ENCODE measurements around the gene SMARCA4.
"Not testable (repeated sequence)": the region's sequence is repeated elsewhere in the genome, so short reads cannot be mapped to it uniquely, and the experiment has no call there.

SMARCA4 gene

DNA sequence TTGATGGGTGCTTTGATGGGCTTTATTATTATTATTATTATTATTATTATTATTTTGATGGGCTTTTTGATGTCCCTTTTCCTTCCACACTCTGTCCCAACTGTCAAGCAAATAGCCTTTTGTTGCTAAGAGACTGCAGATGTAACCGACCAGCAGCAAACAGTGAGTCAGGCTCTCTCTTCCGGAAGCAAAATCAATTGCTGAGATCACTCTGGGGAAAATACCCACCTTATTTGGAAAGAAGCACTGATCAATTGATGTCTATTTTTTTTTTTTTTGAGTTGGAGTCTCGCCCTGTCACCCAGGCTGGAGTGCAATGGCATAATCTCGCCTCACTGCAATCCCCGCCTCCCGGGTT lies 131.3 kb downstream of the SMARCA4 start:
- no peak for DNase-seq (ENCODE audit: insufficient read length, low spot score)
- TF ChIP-seq, protein P1, sequence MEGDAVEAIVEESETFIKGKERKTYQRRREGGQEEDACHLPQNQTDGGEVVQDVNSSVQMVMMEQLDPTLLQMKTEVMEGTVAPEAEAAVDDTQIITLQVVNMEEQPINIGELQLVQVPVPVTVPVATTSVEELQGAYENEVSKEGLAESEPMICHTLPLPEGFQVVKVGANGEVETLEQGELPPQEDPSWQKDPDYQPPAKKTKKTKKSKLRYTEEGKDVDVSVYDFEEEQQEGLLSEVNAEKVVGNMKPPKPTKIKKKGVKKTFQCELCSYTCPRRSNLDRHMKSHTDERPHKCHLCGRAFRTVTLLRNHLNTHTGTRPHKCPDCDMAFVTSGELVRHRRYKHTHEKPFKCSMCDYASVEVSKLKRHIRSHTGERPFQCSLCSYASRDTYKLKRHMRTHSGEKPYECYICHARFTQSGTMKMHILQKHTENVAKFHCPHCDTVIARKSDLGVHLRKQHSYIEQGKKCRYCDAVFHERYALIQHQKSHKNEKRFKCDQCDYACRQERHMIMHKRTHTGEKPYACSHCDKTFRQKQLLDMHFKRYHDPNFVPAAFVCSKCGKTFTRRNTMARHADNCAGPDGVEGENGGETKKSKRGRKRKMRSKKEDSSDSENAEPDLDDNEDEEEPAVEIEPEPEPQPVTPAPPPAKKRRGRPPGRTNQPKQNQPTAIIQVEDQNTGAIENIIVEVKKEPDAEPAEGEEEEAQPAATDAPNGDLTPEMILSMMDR (IDR thresholded peaks at IDR 0.05; ENCODE audit: insufficient read depth, missing control alignments): no peak
- no peak for FAIRE-seq

DNA sequence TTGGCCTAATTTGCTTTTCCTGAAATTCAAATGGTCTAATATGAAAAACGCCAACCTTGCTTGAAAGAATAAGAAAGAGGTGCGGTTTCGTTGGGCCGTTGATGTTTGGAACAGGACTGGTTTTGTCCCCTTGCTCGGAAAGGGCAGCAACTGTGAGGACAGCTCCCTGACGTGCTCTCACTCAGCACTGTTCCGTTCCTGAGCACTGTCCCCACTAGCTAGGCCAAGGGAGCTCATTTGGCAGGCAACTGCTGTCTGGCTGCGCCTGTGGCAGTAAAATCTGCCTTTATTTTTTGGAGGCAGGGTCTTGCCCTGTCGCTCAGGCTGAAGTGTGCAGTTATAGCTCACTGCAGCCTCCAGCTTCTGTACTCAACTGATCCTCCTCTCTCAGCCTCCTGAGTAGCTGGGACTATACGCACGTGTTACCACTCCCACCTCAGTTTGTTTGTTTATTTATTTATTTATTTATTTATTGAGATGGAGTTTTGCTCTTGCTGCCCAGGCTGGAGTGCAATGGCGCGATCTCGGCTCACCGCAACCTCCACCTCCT lies 132.9 kb downstream of the SMARCA4 start:
- no peak for FAIRE-seq
- TF ChIP-seq, protein P1 (IDR thresholded peaks at IDR 0.05; ENCODE audit: insufficient read depth, missing control alignments): no peak

DNA sequence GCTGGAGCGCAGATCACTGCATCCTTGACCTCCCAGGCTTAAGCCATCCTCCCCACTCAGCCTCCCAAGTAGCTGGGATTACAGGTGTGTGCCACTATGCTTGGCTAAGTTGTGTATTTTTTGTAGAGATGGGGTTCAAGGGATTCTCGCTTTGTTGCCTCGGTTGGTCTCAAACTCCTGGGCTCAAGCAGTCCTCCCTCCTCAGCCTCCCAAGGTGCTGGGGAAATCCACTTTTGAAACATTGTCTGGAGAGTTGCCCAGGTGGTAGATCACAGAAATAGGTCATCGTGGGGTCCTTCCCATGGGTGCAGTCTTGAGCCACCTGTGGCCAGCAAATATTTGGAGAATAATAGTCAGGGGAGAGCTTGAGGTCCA lies 133.7 kb downstream of the SMARCA4 start:
- TF ChIP-seq, protein P1 (IDR thresholded peaks at IDR 0.05; ENCODE audit: insufficient read depth, missing control alignments): no peak
- no peak for DNase-seq (ENCODE audit: insufficient read length, low spot score)
- FAIRE-seq: no peak

More for the DNA sequence above, 132.9 kb downstream of the SMARCA4 start:
- DNase-seq (ENCODE audit: insufficient read length, low spot score): no peak

DNA sequence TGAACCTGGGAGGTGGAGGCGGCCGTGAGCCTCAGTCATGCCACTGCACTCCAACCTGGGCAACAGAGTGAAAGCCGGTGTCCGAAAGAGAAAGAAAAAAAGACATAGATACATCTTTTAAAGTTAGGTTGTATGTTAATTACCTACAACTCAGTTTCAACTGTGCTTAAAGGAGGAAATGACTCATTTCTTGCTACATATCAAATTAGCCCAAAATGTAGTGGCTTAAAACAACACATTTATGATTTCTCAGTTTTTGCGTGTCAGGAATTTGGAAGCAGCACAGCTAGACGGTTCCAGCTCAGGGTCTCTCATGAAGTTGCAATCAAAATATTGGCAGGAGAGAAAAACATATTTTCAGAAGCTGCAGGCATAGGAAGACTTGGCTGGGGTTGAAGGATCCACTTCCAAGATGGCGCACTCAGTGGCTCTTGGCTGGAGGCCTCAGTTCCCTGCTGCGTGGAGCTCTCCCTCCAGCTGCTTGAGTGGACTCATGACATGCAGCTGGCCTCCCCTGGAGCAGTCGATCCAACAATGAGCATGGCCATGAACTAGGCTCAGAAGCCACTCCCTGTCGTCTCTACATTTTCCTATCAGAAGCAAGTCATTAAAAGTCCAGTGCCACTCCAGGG lies 135.5 kb downstream of the SMARCA4 start:
- no peak for DNase-seq (ENCODE audit: insufficient read length, low spot score)
- TF ChIP-seq, protein P1 (IDR thresholded peaks at IDR 0.05; ENCODE audit: insufficient read depth, missing control alignments): no peak
- no peak for FAIRE-seq

DNA sequence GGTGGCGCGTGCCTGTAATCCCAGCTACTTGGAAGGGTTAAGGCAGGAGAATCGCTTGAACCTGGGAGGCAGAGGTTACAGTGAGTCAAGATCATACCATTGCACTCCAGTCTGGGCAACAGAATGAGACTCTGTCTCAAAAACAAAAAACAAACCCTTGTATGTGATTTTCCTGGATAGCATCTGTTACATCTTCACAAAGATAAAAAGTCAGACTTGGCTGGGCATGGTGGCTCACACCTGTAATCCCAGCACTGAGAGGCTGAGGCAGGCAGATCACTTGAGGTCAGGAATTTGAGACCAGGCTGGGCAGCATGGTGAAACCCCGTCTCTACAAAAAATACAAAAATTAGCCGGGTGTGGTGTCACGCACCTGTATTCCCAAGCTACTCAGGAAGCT lies 136.5 kb downstream of the SMARCA4 start:
- DNase-seq (ENCODE audit: insufficient read length, low spot score); FAIRE-seq: not testable (repeated sequence)

DNA sequence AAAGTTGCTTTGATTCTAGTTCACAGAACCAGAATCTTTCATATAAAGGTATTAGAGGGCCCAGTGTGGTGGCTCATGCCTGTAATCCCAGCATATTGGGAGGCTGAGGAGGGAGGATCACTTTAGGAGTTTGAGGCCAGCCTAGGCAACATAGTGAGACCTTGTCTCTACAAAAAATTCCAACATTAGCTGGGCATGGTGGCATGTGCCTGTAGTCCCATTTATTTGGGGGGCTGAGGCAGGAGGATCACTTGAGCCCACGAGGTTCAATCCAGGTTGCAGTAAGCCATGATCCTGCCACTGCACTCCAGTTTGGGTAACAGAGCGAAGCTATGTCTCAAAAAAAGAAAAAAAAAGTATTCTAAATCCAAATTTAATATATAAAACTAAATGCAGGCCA lies 137.5 kb downstream of the SMARCA4 start:
- FAIRE-seq (no peak), DNase-seq (ENCODE audit: insufficient read length, low spot score) (no peak)
- TF ChIP-seq, protein P1 (IDR thresholded peaks at IDR 0.05; ENCODE audit: insufficient read depth, missing control alignments): no peak

DNA sequence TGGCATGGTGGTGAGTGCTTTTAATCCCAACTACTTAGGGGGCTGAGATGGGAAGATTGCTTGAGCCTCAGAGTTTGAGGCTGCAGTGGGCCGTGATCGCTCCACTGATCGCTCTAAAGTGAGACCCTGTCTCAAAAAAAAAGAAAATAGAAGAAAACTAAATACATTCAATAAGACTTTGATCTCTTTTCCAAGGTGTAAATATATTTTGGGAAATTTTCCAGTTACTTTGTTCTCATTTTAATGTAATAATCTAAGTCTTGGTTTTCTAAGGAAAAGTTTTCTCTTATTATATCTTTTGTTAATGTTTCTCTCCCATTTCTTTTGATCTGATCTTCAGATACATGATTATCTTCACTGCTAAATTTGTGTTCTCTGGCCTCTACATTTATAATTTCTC lies 138.0 kb downstream of the SMARCA4 start:
- FAIRE-seq: no peak

More for the DNA sequence above, 138.0 kb downstream of the SMARCA4 start:
- DNase-seq (ENCODE audit: insufficient read length, low spot score): no peak
- TF ChIP-seq, protein P1 (IDR thresholded peaks at IDR 0.05; ENCODE audit: insufficient read depth, missing control alignments): no peak

Data from D721Med (cell line).